ENCODE results near the gene E2F6.

DNA sequence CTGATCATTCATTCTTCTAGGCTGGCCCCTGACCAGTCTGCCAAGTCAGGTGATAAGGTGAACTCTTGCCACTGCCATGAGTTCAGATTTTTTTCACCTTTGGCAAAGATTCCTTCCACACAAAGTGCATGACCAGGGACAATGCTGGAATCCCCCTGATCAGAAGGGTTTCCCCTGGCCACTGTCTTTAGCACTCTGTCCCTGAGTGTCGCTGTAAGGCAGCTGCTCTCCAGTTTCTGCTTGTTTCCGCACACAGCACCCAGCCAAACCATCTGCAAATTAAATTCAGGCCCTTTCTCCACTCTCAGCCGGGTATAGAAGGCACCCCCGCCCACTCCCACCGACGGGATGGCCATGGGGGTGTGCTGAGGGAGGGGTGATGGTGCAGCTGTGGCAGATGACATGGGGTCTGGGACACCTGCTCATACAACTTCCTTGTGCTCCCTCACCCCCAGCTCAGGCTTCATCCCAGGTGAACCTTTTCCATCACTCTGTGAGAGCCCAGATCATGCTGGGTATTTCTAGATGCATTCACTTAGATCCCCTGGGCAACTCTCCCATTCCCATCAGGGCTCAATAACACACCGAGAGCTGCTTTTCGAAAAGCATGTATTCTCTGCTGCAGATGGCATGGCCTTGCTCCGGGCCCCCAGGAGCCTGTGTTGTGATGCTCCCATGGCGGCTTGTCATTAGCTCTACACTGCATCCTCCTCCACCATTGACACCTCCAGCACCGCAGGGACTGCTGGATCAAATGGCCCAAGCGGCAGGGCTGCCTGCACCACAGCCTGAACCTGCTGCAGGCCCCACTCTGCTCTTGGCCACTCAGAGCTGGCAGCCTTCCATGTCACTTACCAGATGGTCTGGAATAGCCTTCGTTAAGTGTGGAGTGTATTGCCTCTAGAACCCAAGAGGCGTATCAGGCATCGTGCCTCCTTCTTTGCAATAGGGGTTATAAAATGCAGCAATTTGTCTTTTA is 69.2 kb downstream of the E2F6 start:
- TF ChIP-seq GATA3 (IDR thresholded peaks at IDR 0.05; ENCODE audit: low read depth, low read length), result no peak
- TF ChIP-seq GATA2 (IDR thresholded peaks at IDR 0.05; ENCODE audit: low read depth, low read length), result no peak
